ENCODE data around the gene IDH1. TPM values are rescaled to one million over a fixed set of nuclear protein-coding genes. Genes with fewer than 3 reads are reported as not detected.

The IDH1 gene
- total and polyA plus RNA-seq, 2 of the 13 experiments (the other 11 are each of a cell fraction or from before 2014, with no cell fraction given), result 312 to 1,077 TPM

DNA sequence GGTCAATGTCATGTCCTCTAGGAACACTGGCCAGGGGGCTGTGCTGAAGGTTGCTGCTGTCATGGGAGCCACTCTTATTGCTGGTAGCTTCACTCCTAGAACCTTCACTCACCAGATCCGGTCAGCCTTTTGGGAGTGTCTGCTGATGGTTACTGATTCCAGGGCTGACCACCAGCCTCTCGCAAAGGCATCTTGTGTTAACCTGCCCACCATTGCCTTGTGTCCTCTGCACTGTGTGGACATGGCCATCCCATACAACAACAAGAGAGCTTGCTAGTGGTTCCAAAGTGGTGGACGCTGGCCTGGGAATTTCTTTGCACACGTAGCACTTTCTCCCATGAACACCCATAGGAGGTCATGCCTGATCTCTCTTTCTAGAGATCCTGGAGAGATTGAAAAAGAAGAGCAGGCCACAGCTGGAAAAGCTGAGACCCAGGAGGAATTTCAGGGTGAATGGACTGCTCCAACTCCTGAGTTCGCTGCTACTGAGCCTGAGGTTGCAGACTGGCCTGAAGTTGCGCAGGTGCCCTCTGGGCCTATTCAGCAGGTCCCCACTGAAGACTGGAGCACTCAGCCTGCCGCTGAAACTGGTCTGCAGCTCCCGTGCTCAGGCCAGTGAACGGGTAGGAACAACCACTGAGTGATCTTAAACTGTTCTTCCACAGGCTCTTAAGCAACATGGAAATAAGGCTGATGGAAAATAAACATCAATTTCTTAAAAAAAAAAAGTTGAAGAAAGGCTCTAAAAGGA, 46.4 kb downstream of the IDH1 start (continued):
- TF ChIP-seq REST (IDR thresholded peaks at IDR 0.05; ENCODE audit: borderline replicate concordance in 1 of 2, low read depth in 1 of 2, low read length in 2 of 2) (no peak), ZNF83 (CRISPR knock-in tag; IDR thresholded peaks at IDR 0.05; ENCODE audit: borderline replicate concordance) (no peak), RBM39 (IDR thresholded peaks at IDR 0.05; ENCODE audit: low read depth, low read length, poor library complexity, severe bottlenecking) (no peak), MYC (CRISPR knock-in tag; IDR thresholded peaks at IDR 0.05; ENCODE audit: borderline replicate concordance) (no peak), KLF12 (CRISPR knock-in tag; IDR thresholded peaks at IDR 0.05; ENCODE audit: borderline replicate concordance) (no peak), ZFP41 (CRISPR knock-in tag; IDR thresholded peaks at IDR 0.05; ENCODE audit: borderline replicate concordance) (no peak), ZNF446 (CRISPR knock-in tag; IDR thresholded peaks at IDR 0.05) (no peak), RNF2 (conservative IDR thresholded peaks at IDR 0.05; ENCODE audit: low read depth) (no peak), RFX3 (CRISPR knock-in tag; IDR thresholded peaks at IDR 0.05) (no peak), ZNF670 (CRISPR knock-in tag; IDR thresholded peaks at IDR 0.05; ENCODE audit: borderline replicate concordance) (no peak), PAX8 (CRISPR knock-in tag; IDR thresholded peaks at IDR 0.05; ENCODE audit: borderline replicate concordance) (no peak)
